ENCODE data around the gene MYO1D. TPM values are rescaled to one million over a fixed set of nuclear protein-coding genes. Genes with fewer than 3 reads are reported as not detected.
A peak's percentile ranks its signal among the peaks of the same experiment; 100 is the strongest.

The MYO1D gene
- total and polyA plus RNA-seq, 2 donors (not counting 3 experiments of a cell fraction or from before 2014, with no cell fraction given) = 37.8 to 85.5 TPM

DNA sequence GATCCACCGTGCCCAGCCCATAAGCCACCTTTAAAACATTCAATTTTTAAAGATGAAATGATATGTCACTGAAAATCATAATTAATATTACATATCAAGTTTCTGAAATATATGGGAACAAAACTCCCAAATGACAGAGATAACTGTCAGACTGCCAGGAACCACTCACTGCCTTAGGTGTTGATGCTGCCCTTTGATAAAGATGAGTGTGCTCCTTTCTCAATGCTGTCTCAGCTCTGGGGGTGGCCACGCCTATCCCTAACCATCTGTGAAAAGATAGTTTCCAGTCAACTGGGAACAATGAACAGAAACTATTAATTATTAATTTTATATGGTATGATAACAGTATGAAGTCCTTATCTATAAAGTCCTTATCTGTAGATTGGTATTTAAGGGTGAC is 177.7 kb downstream of the MYO1D start:
- TF ChIP-seq GATA2 (IDR thresholded peaks at IDR 0.05; ENCODE audit: insufficient read depth, insufficient read length, low read depth, low read length) = no peak
- no peak overlapping the region for H3K9ac ChIP-seq (replicated peaks; ENCODE audit: extremely low read depth, insufficient read depth, low read length)
- POLR2A ChIA-PET = no interaction called here
- DNase-seq (ENCODE audit: low read depth, low spot score) (no peak), FAIRE-seq (no peak)
- no peaks in the 10 kb centered on the region for H3K27me3 ChIP-seq (ENCODE audit: control insufficient read depth in 2 of 2, insufficient read depth in 2 of 2, low read length in 2 of 2)
- H3K79me2 ChIP-seq (ENCODE audit: control insufficient read depth, insufficient read depth, low read length) = no peaks in the 10 kb centered on the region
- H3K4me3 ChIP-seq (replicated peaks in 1 of 3; ENCODE audit: insufficient read depth in 1 of 3, low read depth in 1 of 3, low read length in 3 of 3) = no peak overlapping the region
- H4K20me1 ChIP-seq (replicated peaks; ENCODE audit: control insufficient read depth, extremely low read depth, insufficient read depth, low read length) = no peaks in the 10 kb centered on the region
- dilution Hi-C loops (cut with MboI; ENCODE audit: extremely low pct_ligation_motif_present, low sequenced_read_pairs) = no loop called here
- intact Hi-C loops (cut with micrococcal nuclease) = no loop called here
- BruUV-seq (replicated peaks) = no TSS peak
- no peaks in the 10 kb centered on the region for H3K4me1 ChIP-seq (ENCODE audit: control insufficient read depth, extremely low read depth, insufficient read depth, low read length)
- H3K36me3 ChIP-seq (ENCODE audit: control insufficient read depth in 2 of 2, extremely low read depth in 1 of 2, insufficient read depth in 2 of 2, low read length in 2 of 2) = peaks cover 0 to 2% of the 10 kb centered on the region in 2 experiments
- no peak overlapping the region for H2AFZ ChIP-seq (ENCODE audit: low read depth, low read length)
- no peaks in the 10 kb centered on the region for H3K9me3 ChIP-seq (replicated peaks; ENCODE audit: control insufficient read depth, insufficient read depth, low read length)
- H3K27ac ChIP-seq (ENCODE audit: insufficient read depth, low read depth, low read length) = no peak overlapping the region
- H3K9me1 ChIP-seq (replicated peaks; ENCODE audit: control insufficient read depth, extremely low read depth, insufficient read depth, low read length) = no peaks in the 10 kb centered on the region
- H3K4me2 ChIP-seq (ENCODE audit: insufficient read depth, low read length) = no peak overlapping the region
- CTCF ChIA-PET = no interaction called here

DNA sequence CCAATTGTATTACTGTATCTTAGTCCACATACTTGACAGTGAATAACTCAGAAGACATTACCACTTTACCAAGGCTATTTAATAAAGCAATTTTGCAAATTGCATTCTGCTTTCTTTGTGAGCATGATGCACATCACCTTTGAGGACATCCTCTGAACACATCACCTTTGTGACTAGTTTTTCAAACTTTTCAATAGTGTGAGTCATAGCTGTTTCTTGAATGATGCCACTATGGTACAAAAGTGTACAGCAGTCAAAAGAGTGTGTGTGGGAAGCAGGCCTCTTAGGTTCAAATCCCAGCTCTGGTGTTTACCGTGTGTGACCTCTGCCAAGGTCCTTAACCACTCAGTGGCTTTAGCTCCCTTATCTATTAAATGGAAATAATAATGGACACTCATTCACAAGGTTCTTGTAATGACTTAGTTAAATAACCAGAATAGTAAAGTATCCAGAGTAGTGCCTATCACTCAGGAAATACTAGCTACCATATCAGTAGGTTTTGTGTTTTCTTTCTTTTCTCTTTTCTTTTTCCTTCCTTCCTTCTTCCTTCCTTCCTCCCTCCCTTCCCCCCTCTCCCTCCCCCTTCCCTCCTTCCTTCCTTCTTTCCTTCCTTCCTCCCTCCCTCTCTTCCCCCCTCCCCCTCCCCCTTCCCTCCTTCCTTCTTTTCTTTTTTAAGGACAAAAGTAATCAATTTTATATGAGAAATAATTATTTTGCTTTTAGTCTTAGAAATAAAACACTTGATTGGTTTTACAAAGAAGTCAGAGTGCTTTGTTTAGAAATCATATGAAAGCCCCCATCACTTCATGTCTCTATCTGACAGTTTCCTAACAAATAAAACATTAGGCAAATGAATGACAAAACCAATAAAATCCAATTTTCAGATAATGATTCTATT is 178.9 kb downstream of the MYO1D start:
- ChIA-PET CTCF (interaction anchor here (0.8 kb wide), 1 partner anchor 236 kb away, joined by 3 read pairs; no protein-coding TSS in a partner anchor), POLR2A (interaction anchor here (0.7 kb wide), 1 partner anchor 20 kb away, joined by 4 read pairs; no protein-coding TSS in a partner anchor)
- DNase-seq (ENCODE audit: low read depth, low spot score) = no peak
- FAIRE-seq = no peak
- Histone ChIP-seq H2AFZ (ENCODE audit: low read depth, low read length) (no peak overlapping the region), H3K36me3 (ENCODE audit: control insufficient read depth in 2 of 2, extremely low read depth in 1 of 2, insufficient read depth in 2 of 2, low read length in 2 of 2) (peaks cover 0 to 2% of the 10 kb centered on the region in 2 experiments), H3K9ac (replicated peaks; ENCODE audit: extremely low read depth, insufficient read depth, low read length) (no peak overlapping the region), H4K20me1 (replicated peaks; ENCODE audit: control insufficient read depth, extremely low read depth, insufficient read depth, low read length) (no peaks in the 10 kb centered on the region), H3K27me3 (ENCODE audit: control insufficient read depth in 2 of 2, insufficient read depth in 2 of 2, low read length in 2 of 2) (no peaks in the 10 kb centered on the region), H3K79me2 (ENCODE audit: control insufficient read depth, insufficient read depth, low read length) (no peaks in the 10 kb centered on the region), H3K4me3 (replicated peaks in 1 of 3; ENCODE audit: insufficient read depth in 1 of 3, low read depth in 1 of 3, low read length in 3 of 3) (no peak overlapping the region), H3K9me3 (replicated peaks; ENCODE audit: control insufficient read depth, insufficient read depth, low read length) (no peaks in the 10 kb centered on the region), H3K4me2 (ENCODE audit: insufficient read depth, low read length) (no peak overlapping the region), H3K4me1 (ENCODE audit: control insufficient read depth, extremely low read depth, insufficient read depth, low read length) (no peaks in the 10 kb centered on the region), H3K27ac (ENCODE audit: insufficient read depth, low read depth, low read length) (no peak overlapping the region), H3K9me1 (replicated peaks; ENCODE audit: control insufficient read depth, extremely low read depth, insufficient read depth, low read length) (no peaks in the 10 kb centered on the region)
- TF ChIP-seq FOS (IDR thresholded peaks at IDR 0.05; ENCODE audit: borderline replicate concordance, insufficient read depth, low read length) = peak; percentile 10
- peak; percentile 12 for TF ChIP-seq JUN (IDR thresholded peaks at IDR 0.05; ENCODE audit: borderline replicate concordance, insufficient read depth, insufficient read length, low read depth)
- no peak for TF ChIP-seq MYC (IDR thresholded peaks at IDR 0.05; ENCODE audit: low read depth, low read length)
- BruUV-seq (replicated peaks) = no TSS peak
- dilution Hi-C loops (cut with MboI; ENCODE audit: extremely low pct_ligation_motif_present, low sequenced_read_pairs) (no loop called here), intact Hi-C loops (cut with micrococcal nuclease) (no loop called here)
